ENCODE data around the gene DSCAML1.

Gene DSCAML1

DNA sequence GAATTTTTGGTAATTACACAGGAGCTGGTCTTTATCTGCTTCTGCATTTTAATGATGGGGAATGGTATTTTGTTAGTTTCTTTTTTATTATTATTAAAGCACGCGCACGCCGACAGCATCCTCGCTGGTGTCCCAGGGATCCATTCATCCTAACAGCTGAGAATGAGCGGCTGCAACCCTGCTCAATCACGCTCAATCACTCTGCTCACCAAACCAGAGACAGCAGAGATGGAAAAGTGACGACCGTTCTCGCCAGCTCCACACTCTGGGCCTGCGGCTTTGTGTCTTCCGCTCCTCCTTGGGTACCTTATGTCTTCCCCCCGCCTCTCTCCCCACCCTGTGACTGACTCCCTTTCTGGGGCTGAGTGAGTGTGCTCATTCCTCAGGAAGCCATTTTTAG, 84.5 kb downstream of the DSCAML1 start:
- peaks cover 4% of the 10 kb centered on the region for H3K4me1 ChIP-seq
- H3K4me3 ChIP-seq (ENCODE audit: low read depth, low read length): no peak overlapping the region
- no peak for TF ChIP-seq CTCF (IDR thresholded peaks at IDR 0.05; ENCODE audit: low read depth, low read length)
- H3K36me3 ChIP-seq: no peaks in the 10 kb centered on the region
- H3K27me3 ChIP-seq: no peaks in the 10 kb centered on the region
- no peaks in the 10 kb centered on the region for H3K9me3 ChIP-seq
- no peak for DNase-seq

DNA sequence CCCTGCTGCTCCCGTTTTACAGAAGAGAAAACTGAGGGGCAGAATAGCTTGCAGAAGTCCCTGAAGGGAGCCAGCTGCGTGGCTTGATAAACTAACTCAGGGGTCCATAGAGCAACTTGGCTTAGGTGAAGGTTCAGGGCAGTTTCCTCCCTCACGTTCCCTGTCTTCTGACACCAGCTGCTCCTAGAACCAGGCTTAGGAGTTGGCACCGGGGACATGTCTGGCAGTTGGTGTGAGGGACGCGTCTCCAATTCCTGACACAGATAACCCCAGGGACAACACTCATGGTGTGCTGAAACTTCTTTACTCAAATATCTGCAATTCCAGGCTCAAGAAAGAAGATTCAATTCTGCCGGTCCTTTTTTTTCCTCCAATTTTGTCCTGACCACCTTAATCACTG, 85.7 kb downstream of the DSCAML1 start:
- Histone ChIP-seq H3K4me3 (ENCODE audit: low read depth, low read length) (no peak overlapping the region), H3K36me3 (no peaks in the 10 kb centered on the region), H3K9me3 (no peaks in the 10 kb centered on the region), H3K27me3 (no peaks in the 10 kb centered on the region), H3K4me1 (no peaks in the 10 kb centered on the region; the same call in 1 of the 2 replicates)
- DNase-seq: no peak
- TF ChIP-seq CTCF (IDR thresholded peaks at IDR 0.05; ENCODE audit: low read depth, low read length): no peak

DNA sequence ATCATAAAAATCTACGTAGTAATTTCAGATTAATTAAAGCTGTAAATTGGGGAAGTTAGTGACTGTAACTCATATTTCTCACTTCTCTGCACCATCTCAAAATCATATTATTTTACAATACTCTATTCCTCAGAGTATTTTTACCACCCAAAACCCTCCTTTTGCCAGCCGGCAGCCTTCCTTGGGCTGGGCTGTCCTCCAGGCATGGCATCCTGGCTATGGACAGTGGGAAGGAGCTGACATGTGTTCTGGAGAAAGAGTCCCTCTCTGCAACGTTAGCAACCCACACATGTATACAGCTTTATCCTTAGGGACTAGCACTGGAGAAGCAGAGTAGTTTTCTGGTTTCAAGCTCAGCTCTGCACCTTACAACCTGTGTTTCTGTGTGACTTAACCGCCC, 86.8 kb downstream of the DSCAML1 start:
- H3K27me3 ChIP-seq: no peaks in the 10 kb centered on the region
- no peak for DNase-seq
- peaks cover 4% of the 10 kb centered on the region; the same call in 1 of the 2 replicates for H3K4me1 ChIP-seq
- no peaks in the 10 kb centered on the region for H3K9me3 ChIP-seq
- no peak for TF ChIP-seq CTCF (IDR thresholded peaks at IDR 0.05; ENCODE audit: low read depth, low read length)
- no peaks in the 10 kb centered on the region for H3K36me3 ChIP-seq
- H3K4me3 ChIP-seq (ENCODE audit: low read depth, low read length): no peak overlapping the region

DNA sequence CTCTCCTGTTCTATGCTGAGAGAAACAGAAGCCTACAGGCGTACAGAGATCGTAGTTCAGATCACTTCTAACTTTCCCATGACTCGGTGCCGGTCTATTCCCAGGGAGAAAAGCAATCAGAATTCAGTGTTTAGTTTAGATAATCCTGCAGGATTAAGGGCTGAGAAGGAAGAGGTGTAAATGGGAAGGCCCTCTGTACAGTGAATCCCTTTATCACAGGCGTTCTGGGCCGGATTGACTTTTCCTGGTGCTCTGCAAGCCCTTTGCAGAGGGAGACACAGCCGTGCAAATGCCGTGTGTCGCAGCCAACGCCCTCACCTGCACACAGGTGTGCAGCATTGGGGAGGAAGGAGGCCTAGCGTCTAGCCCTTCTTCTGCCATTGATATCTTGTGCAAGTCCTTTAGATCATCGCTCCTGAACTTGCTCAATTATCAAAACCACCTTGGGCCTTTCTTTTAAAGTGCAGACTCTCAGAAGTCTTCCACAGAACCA, 90.6 kb downstream of the DSCAML1 start:
- Histone ChIP-seq H3K9me3 (no peaks in the 10 kb centered on the region), H3K27me3 (no peaks in the 10 kb centered on the region), H3K4me3 (ENCODE audit: low read depth, low read length) (no peak overlapping the region), H3K36me3 (no peaks in the 10 kb centered on the region), H3K4me1 (peaks cover 13% of the 10 kb centered on the region; the same call in 1 of the 2 replicates)
- no peak for DNase-seq
- TF ChIP-seq CTCF (IDR thresholded peaks at IDR 0.05; ENCODE audit: low read depth, low read length): no peak

GRCh38 chr11:117705866-117706265, 91.2 kb downstream of the DSCAML1 start:
- no peak overlapping the region for H3K4me3 ChIP-seq (ENCODE audit: low read depth, low read length)
- H3K4me1 ChIP-seq: peaks cover 13% of the 10 kb centered on the region; the same call in 1 of the 2 replicates
- no peaks in the 10 kb centered on the region for H3K36me3 ChIP-seq
- no peak for DNase-seq
- no peak for TF ChIP-seq CTCF (IDR thresholded peaks at IDR 0.05; ENCODE audit: low read depth, low read length)
- no peaks in the 10 kb centered on the region for H3K27me3 ChIP-seq
- H3K9me3 ChIP-seq: no peaks in the 10 kb centered on the region

- H3K9me3 ChIP-seq: no peaks in the 10 kb centered on the region
- no peak overlapping the region for H3K4me3 ChIP-seq (ENCODE audit: low read depth, low read length)
- DNase-seq: peak; percentile 7
- TF ChIP-seq CTCF (IDR thresholded peaks at IDR 0.05; ENCODE audit: low read depth, low read length): no peak
- H3K27me3 ChIP-seq: no peaks in the 10 kb centered on the region
- H3K36me3 ChIP-seq: no peaks in the 10 kb centered on the region
- peaks cover 13% of the 10 kb centered on the region; the same call in 1 of the 2 replicates for H3K4me1 ChIP-seq
Measured at GRCh38 chr11:117704395-117705100, 92.5 kb downstream of the DSCAML1 start.
